GM04503 (cell line): ENCODE measurements around the gene CCDC138.

Source experiments
- DNase-seq: peaks from one replicate; pipeline ENCODE4 v3.0.0-alpha.2; 2012; ENCODE audit warnings: low read depth

Gene CCDC138

GRCh38 chr2:108895188-108895587 lies 108.6 kb downstream of the CCDC138 start:
- DNase-seq, result no peak

GRCh38 chr2:108896741-108897140 lies 110.2 kb downstream of the CCDC138 start:
- no peak for DNase-seq

GRCh38 chr2:108898315-108899082 lies 111.9 kb downstream of the CCDC138 start:
- no peak for DNase-seq

GRCh38 chr2:108904680-108905079 lies 118.1 kb downstream of the CCDC138 start:
- no peak for DNase-seq

DNA sequence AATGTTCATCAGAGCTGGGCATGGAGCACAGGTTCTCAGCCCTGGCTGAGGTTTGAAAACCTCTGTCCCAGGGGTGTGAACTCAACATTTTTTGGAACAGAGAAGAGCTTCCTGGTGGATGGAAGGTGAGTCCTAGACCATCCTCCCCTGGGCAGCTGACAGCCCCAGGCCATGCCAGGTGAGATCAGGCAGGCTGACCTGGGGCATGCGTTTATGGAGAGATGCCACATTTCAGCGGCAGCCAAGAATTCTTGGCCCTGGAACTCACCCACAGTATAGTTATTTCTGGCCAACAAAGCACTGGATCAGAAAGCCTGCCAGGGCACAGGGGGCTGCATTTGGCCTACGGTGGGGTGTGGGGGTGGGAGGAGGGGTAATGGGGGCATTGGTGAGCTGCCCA lies 118.6 kb downstream of the CCDC138 start:
- no peak for DNase-seq

DNA sequence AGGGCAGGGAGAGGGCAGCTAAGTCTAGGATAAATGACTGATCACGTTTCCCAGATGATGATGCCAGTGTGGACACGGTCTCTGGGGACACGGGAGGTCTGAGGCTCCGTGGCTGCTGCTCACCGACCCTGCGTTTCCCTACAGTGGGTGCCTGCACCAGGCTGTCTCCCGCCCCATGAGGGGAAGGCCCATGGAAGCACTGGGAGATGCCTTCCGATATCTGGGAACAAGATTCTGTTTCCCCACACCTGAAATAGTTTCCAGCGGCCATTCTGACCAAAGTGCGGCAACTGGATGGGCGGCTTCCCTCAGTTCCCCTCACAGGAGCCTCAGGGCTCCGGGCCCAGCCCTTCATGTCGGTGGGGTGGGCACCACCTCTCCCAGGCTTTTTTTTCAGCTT lies 119.3 kb downstream of the CCDC138 start:
- no peak for DNase-seq

DNA sequence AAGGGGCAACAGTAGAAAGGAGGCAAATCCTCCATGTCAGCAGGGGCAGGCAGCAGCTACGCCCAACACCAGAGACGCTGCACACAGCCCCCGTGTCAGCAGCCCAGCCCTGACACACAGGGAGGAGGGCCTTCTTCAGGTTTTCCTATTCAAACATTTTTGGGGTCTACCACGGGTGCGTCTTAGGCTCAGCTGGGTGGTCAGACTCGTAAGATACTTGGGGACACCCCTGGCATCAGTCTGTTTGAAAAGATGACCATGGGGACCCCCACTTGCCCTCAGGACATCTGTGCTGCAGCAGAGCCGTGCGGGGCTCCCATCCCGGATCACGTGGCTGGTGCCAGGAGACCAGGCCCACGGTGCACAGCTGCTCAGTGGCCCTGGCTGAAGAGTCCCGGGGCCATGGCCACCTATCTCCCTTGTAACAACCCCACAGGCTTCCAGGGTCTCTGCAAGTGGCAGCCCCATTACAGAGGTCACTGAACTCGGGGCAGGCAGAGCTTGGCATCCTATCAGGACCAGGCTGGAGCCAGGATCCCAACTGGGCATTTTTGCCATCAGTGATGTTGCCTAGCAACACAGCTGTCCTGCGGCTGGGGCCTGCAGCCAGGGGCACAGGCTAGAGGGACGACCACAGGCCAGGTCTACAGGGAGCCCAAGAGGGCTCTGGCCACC lies 120.0 kb downstream of the CCDC138 start:
- DNase-seq, result no peak

DNA sequence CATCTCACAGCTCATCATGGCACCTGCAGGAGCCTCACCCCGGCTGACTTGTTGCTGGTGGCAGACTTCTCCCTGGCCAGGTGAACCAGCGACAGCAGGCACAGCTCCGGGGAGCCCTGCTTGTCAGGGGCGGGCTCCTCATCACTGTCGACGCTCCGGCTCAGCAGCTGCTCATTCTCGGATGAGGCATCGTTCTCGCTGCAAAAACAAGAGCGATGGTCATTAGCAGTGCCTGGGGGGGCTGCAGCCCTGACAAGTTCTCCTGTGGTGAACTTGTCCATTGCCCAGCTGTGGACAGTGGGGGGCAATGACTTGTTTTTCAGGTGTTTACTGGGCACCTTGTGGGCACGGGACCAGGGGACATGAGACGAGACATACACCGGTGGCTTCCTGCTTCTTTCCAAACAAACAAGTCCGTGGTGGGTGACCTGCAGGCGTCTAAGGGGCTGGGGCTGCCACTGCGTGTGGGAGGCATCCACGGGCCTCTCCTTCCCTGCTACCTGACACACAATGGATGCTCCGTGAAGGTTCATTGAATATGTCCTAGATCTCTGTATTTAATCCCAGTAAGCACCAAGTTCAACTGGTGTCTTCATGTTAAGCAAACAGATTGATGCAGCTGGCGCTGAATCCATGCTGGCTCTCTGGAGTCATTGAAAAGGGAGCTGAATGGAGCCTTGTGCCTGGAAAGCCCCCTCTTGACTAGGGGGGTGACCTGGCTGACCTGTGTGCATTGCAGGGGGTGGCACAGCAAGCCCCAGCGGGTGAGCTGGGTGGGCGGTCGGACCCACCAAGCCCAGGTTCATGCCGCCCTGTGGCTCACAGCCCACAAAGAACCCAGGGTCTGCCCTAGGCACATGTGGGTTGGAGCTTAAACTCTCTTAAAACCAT lies 121.5 kb downstream of the CCDC138 start:
- no peak for DNase-seq

DNA sequence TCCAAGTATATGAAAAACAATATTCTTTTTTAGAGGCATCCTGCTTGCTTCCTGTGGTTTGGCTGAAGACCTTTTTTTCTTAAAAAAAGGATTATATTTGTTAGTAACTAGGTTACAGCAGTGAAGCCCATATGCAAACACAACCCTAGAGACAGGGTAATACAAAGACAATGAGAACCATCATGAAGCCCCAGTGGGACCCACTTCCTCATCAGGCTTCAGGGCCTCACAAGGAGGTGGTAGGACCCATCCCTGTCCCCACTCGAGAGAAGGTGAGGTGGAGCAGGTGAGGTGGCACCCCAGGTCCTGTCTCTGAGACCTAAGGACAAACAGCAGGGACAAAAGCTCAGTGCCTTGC lies 122.1 kb downstream of the CCDC138 start:
- no peak for DNase-seq

GRCh38 chr2:108909275-108909823 lies 122.8 kb downstream of the CCDC138 start:
- no peak for DNase-seq

GRCh38 chr2:108910011-108910431 lies 123.5 kb downstream of the CCDC138 start:
- DNase-seq, result no peak

DNA sequence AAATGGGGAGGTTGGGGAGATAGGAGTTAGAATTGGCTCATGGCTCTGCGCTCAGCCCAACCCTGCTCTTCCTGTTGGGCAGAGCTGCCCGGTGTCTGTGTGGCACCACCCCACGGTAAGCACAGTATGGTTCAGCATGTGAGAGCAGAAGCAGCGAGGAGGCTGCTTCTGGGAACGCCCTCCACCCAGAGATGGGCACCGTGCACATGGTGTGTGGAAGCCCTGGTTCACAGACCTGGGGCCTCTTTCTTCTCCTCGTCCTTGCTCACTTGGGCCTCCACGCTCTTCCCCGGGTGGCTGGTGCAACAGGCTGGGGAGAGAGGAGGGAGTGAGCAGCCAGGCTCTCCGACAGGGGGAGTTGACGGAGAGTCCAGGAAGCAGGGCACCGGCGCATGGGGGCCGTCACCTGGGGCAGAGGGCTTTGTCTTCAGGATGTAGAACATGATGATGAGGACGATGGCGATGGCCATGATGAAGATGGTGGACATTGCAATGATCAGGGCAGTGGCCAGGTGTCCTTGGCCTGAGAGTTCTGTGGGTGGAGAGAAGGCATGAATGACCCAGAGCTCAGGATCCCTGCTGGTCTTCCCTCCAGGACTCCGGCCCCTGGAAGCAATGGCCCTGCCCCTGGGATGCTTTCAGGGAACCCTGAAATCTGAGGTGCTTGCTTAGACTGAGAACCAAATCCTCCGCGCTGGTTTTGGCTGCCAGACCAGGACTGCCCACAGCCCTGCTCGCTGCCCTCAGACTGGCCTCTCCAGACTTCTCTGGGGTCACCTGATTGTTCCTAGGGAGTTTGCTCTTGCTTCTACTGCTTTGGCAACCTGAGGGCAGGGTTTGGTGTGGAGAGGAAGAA lies 124.2 kb downstream of the CCDC138 start:
- no peak for DNase-seq

DNA sequence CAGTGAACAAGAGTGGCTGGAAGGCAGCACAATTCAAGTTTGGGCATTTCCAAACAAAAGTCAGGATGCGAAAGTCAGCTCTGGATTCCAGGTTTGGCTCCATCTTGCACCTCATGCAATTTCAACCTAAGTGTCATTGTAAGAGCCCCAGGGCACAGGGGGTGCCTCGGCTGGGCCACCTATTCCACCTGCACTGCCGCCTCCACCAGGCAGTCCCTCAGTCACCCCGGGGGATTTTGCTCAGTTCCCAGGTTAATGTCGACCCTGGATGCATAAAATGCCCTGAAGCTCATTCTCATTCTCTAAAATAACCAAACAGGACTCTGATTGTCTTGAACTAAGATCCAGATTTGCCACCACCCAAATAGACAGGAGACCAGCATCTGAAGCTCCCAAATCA lies 124.8 kb downstream of the CCDC138 start:
- DNase-seq, result no peak

DNA sequence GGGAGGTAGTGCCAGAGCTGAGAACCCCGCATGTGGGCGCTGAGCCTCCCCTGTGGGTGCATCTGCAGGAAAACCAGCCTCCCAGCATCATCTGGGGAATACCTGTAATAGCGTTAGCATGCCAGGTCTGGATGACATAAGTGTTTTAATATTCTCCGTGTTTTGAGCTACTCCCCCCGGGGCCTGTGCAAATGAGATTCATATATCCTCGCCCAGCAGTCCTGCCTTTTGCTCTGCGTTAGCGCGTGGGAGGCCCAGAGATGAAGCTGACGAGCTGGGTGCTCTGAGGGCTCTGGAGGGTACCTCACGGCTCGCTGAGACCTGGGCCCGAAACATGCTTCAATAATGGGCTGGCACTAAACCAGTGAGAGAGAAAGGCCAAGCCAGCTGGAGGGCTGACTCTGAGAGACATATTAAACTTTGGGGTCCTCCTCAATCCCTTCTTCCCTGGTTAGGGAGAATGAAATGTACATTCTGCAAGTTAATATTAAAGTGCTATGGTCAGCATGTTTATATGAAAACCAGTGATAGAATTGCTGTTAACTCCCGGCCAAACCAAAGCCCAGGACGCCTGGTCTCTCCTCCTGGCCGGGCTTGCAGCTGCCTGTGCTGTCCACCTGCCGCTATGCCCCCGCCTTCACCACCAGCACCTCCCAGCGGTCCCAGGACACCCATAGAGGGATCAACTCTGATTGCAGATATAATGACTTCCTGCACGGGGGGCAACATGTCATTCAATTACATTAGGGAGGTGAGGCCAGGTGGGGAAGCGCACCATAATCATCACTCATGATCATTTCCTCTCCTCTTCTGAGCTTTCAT lies 125.4 kb downstream of the CCDC138 start:
- DNase-seq, result no peak

GRCh38 chr2:108912629-108912902 lies 126.0 kb downstream of the CCDC138 start:
- DNase-seq, result no peak

DNA sequence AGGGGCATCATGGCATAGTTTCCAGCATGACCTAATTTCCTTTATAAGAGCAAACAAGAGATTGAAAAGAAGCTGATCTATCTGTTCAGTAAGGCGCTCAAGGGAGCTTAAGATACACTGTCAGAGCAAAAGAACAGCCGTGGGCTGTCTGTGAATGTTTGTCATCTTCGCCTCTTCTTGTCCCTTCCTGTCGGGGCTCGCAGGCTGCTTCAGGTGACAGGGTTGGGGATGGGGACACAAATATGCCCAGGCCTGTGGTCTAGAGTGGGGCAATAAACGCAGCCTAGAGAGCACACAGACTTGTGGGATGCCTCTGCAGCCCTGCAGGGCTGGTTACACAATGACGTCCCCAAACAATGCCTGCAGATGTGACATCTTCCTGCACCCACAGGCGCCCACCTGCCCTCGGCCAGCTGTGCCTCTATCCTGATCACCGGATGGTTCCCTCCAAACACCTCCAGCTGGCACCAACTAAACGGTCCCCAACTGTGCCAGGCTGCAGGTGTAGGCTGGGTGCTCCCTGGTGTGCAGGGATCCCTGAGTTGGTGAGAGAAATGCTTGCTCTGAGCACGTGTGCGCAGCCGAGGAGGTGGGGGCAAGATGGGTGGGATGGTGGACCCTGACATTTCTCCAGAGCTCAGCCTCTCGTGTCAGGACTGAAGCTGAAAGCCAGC lies 129.7 kb downstream of the CCDC138 start:
- no peak for DNase-seq

DNA sequence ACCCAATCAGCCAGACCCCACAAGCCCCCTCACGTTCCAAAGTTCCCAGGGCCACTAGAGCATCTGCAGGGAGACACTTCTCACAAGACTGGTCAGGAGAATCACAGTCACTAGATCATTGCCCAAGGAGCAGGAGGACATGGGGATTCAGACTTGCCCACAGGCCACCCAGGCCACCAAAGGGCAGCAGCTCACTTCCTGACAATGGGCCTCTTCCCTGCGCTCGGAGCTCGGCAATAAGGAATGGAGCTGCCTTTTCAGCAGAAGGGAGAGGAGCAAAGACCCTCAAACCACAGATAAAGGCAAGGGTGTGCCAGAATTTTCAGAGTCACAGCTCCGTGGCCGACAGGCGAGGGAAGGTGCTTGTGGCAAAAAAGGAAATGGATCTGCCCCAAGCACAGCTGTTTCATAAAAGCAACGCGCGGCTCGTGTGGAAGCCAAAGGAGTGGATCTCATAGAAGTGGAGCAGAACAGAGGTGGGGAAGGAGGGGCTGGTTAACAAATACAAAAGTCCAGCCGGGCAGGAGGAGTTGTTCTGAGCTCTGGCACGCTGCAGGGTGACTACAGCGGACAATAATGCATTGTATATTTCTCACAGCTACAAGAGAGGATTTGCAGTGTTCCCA lies 130.3 kb downstream of the CCDC138 start:
- no peak for DNase-seq

DNA sequence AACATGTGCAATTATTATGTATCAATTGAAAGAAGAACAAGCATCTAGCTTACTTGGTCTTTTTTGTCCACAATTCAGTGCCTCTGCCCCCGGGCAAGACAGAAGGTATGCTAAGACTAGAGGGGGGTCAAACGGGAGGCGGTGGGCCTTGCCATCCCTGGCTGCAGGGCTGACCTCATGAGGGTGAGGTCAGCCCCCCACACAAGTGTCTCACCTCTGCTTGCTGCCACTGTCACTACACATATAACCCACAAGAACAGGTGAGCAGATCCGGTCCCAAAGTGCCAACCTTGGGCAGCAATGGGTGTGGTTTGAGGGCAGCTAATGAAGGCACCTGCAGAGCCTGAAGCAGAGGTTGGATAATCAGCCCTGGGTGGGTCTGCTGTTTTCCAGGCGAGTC lies 131.0 kb downstream of the CCDC138 start:
- DNase-seq, result no peak

DNA sequence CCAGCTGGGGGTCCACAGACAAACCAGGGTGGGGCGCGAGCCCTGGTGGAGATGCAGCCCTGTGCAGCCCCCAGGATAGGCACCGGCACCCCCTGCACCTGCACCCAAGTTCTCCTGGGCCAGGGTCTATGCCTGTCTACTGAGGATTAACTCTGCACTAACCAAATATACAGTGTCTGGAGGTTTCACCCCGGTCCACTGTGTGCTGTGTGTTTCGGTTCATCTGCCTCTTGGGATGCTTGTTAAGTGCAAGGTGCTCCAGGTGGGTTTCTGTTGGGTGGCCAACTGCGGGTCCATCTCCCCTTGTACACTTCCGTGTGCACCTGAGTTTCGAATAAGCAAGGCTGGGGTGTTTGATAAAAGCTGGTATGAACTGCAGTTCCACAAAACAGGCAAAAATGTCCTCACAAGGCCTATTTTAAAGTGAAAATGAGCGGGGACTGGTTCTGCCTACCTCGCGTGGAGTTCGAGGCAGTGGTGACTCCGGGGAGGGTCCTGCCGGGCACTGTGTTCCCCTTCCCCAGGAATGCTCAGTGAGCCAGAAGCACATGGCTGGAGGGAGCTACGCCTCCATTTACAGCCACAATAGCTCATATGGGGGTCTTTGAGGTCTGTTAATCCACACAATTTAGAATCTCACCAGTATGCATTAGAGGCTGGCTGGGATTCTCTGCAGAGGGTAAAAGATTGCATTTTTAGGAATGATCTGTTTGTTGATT lies 131.7 kb downstream of the CCDC138 start:
- no peak for DNase-seq
